GM12873 (cell line): Measurements from ENCODE around the gene ATP8A2.

ENCODE experiments used
- TF ChIP-seq, protein P1 (sequence below): IDR thresholded peaks from 2 replicates; pipeline ENCODE4 v1.5.1; 2012; ENCODE audit warnings: low read depth, mild to moderate bottlenecking, moderate library complexity, low read length, control low read depth; ENCODE audit not compliant: insufficient read depth; ENCODE audit errors: missing control alignments

Gene ATP8A2

DNA sequence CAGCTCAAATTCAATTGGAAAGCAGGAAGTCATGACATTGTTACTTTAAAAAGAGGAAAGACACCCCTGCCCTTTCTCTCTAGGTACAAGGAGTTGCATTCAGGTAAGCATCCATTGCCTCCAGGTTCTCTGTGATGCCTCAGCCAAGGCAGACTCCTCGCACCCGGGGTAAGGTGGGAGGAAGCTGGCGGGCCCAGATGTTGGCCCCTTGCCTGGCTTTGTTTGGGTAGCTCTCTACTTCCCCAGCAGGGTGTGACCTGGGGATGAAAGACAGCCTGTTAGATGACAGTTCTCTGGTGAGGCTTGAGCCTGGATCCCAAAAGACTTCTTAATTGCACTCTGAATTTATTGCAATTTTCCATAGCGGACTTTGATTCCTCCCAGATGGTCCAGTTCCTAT lies 654.4 kb downstream of the ATP8A2 start:
- TF ChIP-seq, protein P1, sequence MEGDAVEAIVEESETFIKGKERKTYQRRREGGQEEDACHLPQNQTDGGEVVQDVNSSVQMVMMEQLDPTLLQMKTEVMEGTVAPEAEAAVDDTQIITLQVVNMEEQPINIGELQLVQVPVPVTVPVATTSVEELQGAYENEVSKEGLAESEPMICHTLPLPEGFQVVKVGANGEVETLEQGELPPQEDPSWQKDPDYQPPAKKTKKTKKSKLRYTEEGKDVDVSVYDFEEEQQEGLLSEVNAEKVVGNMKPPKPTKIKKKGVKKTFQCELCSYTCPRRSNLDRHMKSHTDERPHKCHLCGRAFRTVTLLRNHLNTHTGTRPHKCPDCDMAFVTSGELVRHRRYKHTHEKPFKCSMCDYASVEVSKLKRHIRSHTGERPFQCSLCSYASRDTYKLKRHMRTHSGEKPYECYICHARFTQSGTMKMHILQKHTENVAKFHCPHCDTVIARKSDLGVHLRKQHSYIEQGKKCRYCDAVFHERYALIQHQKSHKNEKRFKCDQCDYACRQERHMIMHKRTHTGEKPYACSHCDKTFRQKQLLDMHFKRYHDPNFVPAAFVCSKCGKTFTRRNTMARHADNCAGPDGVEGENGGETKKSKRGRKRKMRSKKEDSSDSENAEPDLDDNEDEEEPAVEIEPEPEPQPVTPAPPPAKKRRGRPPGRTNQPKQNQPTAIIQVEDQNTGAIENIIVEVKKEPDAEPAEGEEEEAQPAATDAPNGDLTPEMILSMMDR = no peak

DNA sequence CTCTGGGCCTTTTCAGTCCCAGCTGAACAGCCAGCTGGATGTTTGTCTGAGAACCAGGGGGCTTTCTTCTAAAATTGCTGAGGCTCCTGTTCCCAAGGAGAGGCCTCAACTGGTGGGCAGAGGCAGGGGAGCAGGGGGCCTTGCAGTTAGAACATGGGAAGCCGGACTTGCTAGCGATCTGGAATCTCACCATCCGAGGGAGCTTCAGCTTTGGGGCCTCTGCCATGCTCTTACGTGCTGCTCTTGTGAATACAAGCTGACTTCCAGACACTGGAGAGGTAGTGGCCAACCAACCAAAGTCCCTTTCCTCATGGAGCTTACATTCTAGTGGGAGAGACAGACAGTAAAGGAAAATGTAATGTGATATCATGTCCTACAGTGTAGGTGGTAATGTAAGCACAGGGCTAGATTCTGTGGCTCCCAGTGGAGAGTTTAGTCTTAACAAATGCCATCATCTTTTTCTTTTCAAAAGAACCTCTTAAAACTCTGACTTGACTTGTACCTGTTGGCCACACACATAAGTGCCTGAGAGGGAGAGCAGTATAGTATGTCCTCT lies 657.9 kb downstream of the ATP8A2 start:
- TF ChIP-seq, protein P1 = no peak

DNA sequence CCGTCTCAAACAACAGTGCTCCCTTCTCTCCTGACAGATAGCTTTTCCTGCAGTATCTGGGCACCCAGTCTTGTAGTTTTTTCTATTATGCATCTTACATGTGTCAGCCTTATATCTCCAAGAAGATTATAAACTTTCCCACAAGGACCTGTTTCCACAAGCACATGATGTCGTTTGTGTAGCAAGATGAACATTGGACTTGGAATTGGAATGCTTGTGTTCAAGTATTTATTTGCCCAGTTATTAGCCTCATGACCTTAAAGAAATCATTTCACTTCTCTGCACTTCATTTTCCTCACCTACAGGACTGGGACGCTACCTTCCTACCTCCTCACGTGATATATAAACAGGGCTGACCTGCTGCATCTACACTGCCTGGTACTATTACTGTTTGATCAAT lies 658.6 kb downstream of the ATP8A2 start:
- TF ChIP-seq, protein P1 = no peak

DNA sequence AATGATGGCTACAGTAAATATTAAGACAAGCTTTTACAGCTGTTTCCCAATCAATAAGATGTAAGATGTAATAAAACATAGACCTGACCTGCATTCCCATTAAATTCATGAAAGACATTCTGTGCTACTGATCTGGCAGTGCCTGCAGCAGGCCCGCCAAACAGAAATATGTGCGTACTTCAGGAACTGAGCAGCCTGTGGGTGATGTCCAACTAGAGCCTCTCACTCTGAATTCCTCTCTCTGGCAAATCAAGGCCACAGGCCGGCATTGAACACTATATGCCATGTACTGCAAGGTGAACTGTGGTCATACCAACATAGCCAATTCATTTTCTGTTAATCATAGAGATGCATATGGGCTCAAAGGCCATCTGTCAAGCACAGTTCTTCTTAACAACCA lies 662.2 kb downstream of the ATP8A2 start:
- TF ChIP-seq, protein P1 = no peak

DNA sequence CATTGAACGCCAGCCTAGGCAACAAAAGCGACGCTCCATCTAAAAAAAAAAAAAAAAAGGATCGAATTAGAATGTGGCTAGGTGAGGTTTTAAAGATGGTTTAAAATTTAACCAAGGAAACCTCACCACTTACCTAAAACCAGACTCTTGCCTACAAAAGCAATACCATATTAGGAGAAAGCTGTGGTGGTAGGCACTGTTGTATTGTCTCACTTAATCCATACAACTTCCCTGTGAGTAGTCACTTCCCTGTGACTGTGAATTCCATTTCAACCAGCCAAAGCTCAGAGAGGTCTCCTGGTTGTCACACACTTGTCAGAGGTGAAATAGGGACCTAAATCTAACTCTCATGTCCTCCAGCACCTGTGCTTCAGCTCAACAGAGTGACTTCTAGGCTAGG lies 664.6 kb downstream of the ATP8A2 start:
- TF ChIP-seq, protein P1 = no peak

DNA sequence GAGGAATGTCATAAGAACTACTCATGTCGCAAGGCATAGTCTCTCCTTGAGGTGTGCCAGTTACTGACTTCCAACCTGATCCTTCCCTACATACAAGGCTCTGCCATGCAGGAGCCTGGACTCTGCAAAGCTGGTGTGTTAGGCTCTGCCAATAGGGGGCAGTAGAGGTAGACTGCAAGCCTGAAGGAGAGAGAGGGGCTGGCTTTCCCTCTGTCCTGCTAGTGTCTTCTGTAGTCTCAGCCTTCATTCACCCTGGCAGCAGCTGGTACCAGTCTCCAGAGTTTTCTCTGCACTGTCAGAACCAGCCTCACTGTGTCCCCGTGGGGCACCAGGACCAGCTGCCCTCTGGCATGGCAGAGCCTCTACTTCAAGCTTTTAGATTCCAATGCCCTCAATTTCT lies 665.5 kb downstream of the ATP8A2 start:
- TF ChIP-seq, protein P1 = peak; percentile 74

DNA sequence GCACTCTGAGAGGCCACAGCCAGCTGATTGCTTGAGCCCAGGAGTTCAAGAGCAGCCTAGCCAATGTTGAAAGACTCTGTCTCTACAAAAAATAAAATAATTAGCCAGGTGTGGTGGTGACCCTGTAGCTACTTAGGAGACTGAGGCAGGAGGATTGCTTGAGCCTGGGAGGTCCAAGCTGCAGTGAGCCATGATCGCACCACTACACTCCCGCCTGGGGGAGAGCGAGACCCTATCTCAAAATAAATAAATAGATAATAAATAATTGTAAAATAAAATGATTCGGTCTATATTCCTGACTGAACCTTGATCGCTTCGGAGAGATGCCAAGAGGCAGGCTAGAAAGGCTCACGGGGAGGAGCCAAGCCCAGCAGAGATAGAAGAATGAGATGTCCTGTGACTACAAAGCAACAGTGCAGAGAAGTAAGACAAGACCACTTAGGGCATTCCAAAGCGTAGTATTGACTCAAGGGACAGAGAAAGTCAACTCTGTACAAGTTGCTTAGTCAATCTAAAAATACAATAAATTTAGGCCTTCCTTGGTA lies 667.2 kb downstream of the ATP8A2 start:
- TF ChIP-seq, protein P1 = no peak
